T1000 (cell line): Measurements from ENCODE around the gene GNAL.

Source experiments
- DNase-seq: peaks from one replicate; lab custom pipeline; 2025; ENCODE audit warnings: mixed read lengths; lab: John Stamatoyannopoulos, UW

GNAL gene

DNA sequence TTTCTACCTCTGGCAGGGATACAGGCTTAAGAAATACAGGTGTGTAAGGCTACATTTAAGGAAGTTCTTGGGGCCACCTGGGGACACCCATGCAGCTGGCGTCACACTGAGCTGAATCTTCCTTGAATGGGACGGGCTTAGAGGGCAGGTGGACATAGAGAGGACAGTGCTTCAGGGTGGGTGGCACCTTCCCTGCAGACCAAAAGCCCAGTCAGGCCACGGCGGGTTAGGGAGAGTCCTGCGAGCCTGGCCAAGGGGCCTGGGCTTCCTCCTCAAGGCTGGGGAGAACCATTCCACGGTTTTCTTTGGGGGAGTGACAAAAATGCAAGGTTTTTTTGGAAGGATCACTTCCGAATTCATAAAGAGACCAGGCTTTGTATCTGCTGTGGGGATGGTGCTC, 73.4 kb downstream of the GNAL start:
- no peak for DNase-seq

GRCh38 chr18:11767329-11767728, 78.3 kb downstream of the GNAL start:
- no peak for DNase-seq

- DNase-seq = no peak
Measured at GRCh38 chr18:11767935-11768334, 78.9 kb downstream of the GNAL start.

GRCh38 chr18:11775436-11776174, 86.5 kb downstream of the GNAL start:
- DNase-seq = no peak

- DNase-seq = no peak
Measured at GRCh38 chr18:11780042-11780441, 91.0 kb downstream of the GNAL start.

DNA sequence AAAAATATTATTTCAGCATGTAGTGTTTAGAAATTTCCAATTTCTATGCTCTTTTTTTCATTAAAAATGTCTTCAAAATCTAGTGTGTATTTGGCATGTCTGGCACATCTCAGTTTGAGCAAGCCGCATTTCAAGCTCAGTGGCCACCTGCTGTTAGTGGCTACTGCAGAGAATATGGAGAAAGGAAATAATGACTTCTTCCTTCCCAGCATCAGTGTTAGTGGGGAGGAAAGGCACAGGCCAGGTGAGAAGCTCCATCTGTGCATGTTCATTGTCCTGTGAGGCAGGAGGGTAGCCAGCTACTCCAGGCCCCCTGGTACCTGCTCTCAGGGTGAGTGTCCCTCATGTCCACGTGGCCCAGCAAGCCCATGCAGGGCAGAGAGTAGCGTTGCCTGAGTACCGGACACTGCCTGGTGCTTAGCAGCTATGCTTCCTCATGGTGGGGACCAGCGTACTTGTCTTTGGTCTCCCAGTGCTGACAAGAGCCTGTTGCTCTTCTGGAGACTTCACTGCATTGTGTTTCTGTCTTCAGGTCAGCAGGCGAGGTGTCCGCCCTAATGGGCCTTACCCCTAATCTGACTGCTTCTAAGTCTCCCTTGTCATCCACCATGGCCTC, 94.8 kb downstream of the GNAL start:
- no peak for DNase-seq

- DNase-seq = no peak
Measured at GRCh38 chr18:11784674-11785304, 95.7 kb downstream of the GNAL start.

DNA sequence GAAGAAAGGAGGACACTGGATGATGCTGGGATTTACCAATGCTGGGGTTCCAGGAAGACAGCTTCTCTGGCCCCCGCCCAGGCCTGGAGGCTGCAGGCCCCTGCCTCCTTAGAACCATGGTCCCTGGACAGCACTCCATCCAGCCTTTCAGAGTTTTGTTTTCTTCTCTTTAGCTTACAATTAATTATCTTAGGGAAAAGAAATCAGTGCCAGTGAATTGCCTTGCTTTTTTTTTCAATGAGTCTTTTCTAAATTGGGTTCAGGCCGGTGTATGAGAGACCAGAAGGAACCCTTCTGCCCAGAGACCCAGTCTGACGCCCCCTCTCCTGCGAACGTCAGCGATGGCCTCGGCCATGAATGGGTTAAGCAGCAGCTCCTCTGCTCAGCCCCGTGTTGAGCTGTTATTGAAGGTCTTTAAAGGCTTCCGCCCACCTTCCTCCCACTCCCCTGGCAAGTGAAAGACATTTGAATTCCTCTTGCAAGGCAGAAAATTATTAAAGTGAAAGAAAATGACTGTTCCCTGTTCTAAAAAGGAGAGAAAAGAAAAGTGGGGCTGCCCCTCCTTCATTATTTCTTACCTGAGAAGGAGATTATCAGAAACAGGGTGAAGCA, 96.5 kb downstream of the GNAL start:
- DNase-seq = no peak

GRCh38 chr18:11789716-11790510, 100.8 kb downstream of the GNAL start:
- DNase-seq = no peak

DNA sequence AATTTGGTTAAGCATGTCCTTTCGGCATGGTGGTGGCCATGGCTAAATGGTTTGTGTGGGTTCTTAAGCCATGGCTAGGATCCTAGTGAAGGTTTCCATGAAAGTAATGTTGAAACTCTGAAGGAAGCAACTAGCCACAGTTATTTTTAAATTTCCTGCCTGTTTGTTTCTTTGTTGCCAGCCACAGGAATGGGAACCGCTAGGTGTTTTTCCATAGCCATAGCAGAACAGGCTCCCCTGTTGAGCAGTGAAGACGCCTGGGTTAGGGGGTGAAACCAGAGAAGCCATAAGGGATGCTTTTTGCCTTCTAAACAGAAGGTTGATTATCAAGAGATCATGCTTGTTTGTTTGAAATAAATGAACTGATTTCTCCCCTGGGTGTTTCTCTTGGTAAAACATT, 102.1 kb downstream of the GNAL start:
- DNase-seq = no peak

DNA sequence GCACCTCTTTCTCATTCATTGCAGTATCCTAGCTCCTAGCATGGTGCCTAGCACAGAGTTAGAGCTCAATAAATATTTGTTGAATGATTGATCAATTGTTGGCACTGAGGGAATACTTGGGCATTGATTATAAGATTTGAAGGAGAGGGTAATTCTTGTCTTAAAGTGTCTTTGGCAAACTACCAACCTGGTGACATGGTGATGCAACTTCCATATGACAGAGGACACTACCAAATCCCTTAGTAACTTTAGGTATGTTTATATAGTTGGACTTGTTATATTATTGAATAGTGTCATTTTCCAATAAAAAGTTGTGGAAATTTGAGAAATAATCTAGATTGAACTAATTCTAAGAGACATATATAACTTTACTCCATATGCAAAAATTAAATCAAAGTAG, 103.6 kb downstream of the GNAL start:
- DNase-seq = no peak

- no peak for DNase-seq
Measured at GRCh38 chr18:11794195-11794594, 105.1 kb downstream of the GNAL start.

GRCh38 chr18:11795916-11796315, 106.9 kb downstream of the GNAL start:
- no peak for DNase-seq

DNA sequence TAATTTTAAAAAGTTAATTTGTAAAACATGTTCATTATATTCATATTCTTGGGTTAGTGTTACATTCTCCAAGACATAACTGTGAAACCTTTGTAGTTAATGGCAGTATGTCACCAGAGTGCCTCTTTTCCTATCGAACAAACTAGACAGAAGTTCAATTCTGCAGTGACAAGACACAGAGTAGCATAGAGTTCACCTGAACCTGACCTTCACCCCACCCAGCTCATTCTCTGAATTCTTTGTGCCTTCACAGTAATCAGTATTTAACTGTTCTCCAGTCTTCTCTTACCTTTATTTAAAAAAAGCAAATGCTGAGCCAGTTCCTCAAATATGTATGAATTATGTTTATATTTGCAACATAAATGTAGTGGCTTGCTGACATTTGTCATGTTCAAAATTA, 109.2 kb downstream of the GNAL start:
- no peak for DNase-seq

DNA sequence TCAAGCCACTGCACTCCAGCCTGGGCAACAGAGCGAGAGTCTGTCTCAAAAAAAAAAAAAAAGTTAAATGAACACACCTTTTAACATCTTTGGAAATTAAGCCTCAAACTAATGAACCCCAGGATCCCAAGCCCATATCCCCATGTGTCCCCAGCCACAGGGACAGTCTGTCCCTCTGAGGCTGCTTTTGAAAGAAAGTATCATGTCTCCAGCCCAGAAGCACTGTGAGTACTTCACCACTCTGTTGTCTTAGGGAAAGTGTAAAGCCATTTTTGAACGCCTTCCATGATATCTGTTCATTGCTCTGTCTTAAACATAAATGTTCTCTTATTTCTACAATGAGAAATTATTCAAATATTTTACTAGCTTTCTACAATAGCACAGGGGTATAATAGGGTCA, 110.0 kb downstream of the GNAL start:
- no peak for DNase-seq

- DNase-seq = no peak
Measured at GRCh38 chr18:11800566-11801334, 111.7 kb downstream of the GNAL start.

DNA sequence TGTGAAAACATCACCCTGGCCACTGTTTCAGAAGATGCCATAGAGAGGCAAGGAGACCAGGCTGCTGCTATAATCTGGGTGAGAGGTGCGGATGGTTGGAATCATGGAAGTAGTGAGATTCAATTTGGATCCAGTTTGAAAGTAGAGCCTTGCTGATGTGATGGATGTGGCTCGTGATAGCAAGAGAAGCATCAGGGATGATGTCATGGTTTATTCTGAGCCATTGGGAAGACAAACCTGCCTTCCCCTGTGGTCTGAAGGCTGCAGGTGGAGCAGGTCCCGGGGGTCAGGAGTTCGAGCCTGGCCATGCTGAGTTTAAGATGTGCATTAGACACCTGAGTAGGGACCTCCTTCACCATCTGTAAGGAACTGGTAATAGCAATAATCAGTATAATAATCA, 112.5 kb downstream of the GNAL start:
- no peak for DNase-seq

GRCh38 chr18:11802158-11802557, 113.1 kb downstream of the GNAL start:
- DNase-seq = no peak

- DNase-seq = no peak
Measured at GRCh38 chr18:11802586-11802985, 113.5 kb downstream of the GNAL start.

GRCh38 chr18:11807233-11807632, 118.2 kb downstream of the GNAL start:
- no peak for DNase-seq
